Cardiac fibroblast (primary cell): ENCODE data around the gene TLL2.

Experiments used
- DNase-seq, 2 donors: peaks; one replicate each; pipeline versions ENCODE4 v3.0.0 to v3.0.0-alpha.2; 2010; ENCODE audit warnings: low read depth in 2 of 2
- H3K4me3 ChIP-seq, 2 donors: replicated peaks in 1 of 2; 1 replicate in 1 of 2; 2 replicates in 1 of 2; pipeline ENCODE4 v1.5.1; 2011; ENCODE audit warnings: low read depth in 2 of 2, low read length in 2 of 2, mild to moderate bottlenecking in 2 of 2, moderate library complexity in 1 of 2
- CTCF ChIP-seq: IDR thresholded peaks from one replicate; pipeline ENCODE4 v1.5.1; 2011; ENCODE audit warnings: low read depth, mild to moderate bottlenecking, low read length, inconsistent platforms

The TLL2 gene

GRCh38 chr10:96427291-96427690, 86.4 kb downstream of the TLL2 start:
- TF ChIP-seq CTCF, result no peak
- no peak overlapping the region for H3K4me3 ChIP-seq
- DNase-seq, result no peak

GRCh38 chr10:96422525-96422924, 91.2 kb downstream of the TLL2 start:
- no peak for DNase-seq
- TF ChIP-seq CTCF, result no peak
- no peak overlapping the region for H3K4me3 ChIP-seq

GRCh38 chr10:96421995-96422394, 91.7 kb downstream of the TLL2 start:
- no peak for DNase-seq
- TF ChIP-seq CTCF, result no peak
- no peak overlapping the region for H3K4me3 ChIP-seq

- no peak for DNase-seq
- no peak overlapping the region for H3K4me3 ChIP-seq
- no peak for TF ChIP-seq CTCF
Measured at GRCh38 chr10:96420228-96421009, 93.3 kb downstream of the TLL2 start.

- TF ChIP-seq CTCF, result no peak
- DNase-seq, result no peak
- no peak overlapping the region for H3K4me3 ChIP-seq
Measured at GRCh38 chr10:96419351-96419750, 94.4 kb downstream of the TLL2 start.

GRCh38 chr10:96418582-96418981, 95.1 kb downstream of the TLL2 start:
- TF ChIP-seq CTCF, result no peak
- no peak overlapping the region for H3K4me3 ChIP-seq
- no peak for DNase-seq

- no peak for TF ChIP-seq CTCF
- no peak overlapping the region for H3K4me3 ChIP-seq
- no peak for DNase-seq
Measured at GRCh38 chr10:96417441-96417840, 96.3 kb downstream of the TLL2 start.
